Ectodermal cell (in vitro differentiated cells): Measurements from ENCODE around the gene SLC39A12.

Experiments used
- H3K27ac ChIP-seq: 2 replicates; pipeline ENCODE4 v1.7.0; 2013; ENCODE audit warnings: mild to moderate bottlenecking, low read depth, low read length; ENCODE audit not compliant: insufficient read depth, poor library complexity, severe bottlenecking
- H3K27me3 ChIP-seq: 2 replicates; pipeline ENCODE4 v1.7.0; 2013; ENCODE audit warnings: mild to moderate bottlenecking, low read length; ENCODE audit not compliant: insufficient read depth, control insufficient read depth, poor library complexity, severe bottlenecking
- H3K36me3 ChIP-seq: one replicate; pipeline ENCODE4 v1.7.0; 2013; ENCODE audit warnings: low read length; ENCODE audit not compliant: control insufficient read depth, insufficient read depth
- H3K4me1 ChIP-seq: one replicate; pipeline ENCODE4 v1.7.0; 2013; ENCODE audit warnings: low read length; ENCODE audit not compliant: control insufficient read depth, insufficient read depth
- H3K4me3 ChIP-seq: 2 replicates; pipeline ENCODE4 v1.7.0; 2013; ENCODE audit warnings: low read depth, low read length, control low read depth; ENCODE audit not compliant: insufficient read depth
- H3K9me3 ChIP-seq: 2 replicates; pipeline ENCODE4 v1.7.0; 2013; ENCODE audit warnings: mild to moderate bottlenecking, low read length, moderate library complexity; ENCODE audit not compliant: control insufficient read depth
- WGBS, 2 experiments: methylation state at CpG; one replicate each; pipeline ENCODE4 v1.1.7; 2013; ENCODE audit warnings: missing lambda C conversion rate in 2 of 2; 5-methylcytosine and 5-hydroxymethylcytosine counted together

SLC39A12 gene

GRCh38 chr10:17961551-17962422 is 10.1 kb downstream of the SLC39A12 start:
- H3K36me3 ChIP-seq: no peaks in the 10 kb centered on the region
- WGBS, 2 experiments: 95 to 97% methylated on average over 3 to 4 of the region's 4 CpGs

GRCh38 chr10:17963431-17963830 is 11.7 kb downstream of the SLC39A12 start:
- no peak overlapping the region for H3K4me3 ChIP-seq
- H3K36me3 ChIP-seq: no peaks in the 10 kb centered on the region
- H3K4me1 ChIP-seq: no peaks in the 10 kb centered on the region
- no peak overlapping the region for H3K27ac ChIP-seq
- H3K9me3 ChIP-seq: no peaks in the 10 kb centered on the region
- WGBS, 2 experiments: 92% methylated on average over 3 of the region's 3 CpGs
- no peaks in the 10 kb centered on the region for H3K27me3 ChIP-seq

More at GRCh38 chr10:17961551-17962422, 10.1 kb downstream of the SLC39A12 start:
- H3K27me3 ChIP-seq: no peaks in the 10 kb centered on the region
- H3K9me3 ChIP-seq: no peaks in the 10 kb centered on the region
- H3K4me3 ChIP-seq: no peak overlapping the region
- H3K4me1 ChIP-seq: no peaks in the 10 kb centered on the region
- H3K27ac ChIP-seq: no peak overlapping the region

DNA sequence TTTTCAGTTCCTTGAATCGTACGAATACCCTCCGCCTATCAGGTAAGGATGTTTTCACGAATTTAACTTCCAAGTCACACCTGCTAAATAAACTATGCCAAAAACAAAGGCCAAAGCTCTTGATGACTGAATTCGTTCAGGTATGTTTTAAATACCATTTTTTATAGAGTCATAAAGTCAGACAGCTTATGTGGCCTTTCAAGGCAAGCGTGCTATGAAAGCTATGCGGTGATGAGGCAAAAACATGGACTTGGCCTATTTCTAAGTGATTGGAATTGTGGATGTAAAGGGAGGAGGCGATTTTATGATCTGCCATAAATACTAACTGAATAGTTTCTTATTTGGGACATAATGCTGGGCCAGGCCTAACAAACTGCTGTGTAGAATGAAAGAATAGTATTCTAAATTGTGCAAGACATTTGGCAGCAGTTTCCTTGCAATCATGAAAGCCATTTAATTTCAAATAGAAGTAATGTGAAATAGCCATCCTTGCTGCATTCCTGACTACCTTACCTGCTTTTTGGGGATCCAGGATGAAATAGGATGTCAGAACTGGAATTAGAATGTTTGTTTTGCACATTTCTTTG is 14.0 kb downstream of the SLC39A12 start:
- WGBS, 2 experiments: 90 to 92% methylated on average over 8 of the region's 8 CpGs
- H3K27me3 ChIP-seq: no peaks in the 10 kb centered on the region
- no peaks in the 10 kb centered on the region for H3K36me3 ChIP-seq
- H3K27ac ChIP-seq: no peak overlapping the region
- H3K9me3 ChIP-seq: no peaks in the 10 kb centered on the region
- H3K4me3 ChIP-seq: no peak overlapping the region
- H3K4me1 ChIP-seq: no peaks in the 10 kb centered on the region

GRCh38 chr10:17974505-17974904 is 22.8 kb downstream of the SLC39A12 start:
- Histone ChIP-seq H3K4me1 (no peaks in the 10 kb centered on the region), H3K36me3 (no peaks in the 10 kb centered on the region), H3K27me3 (no peaks in the 10 kb centered on the region), H3K9me3 (no peaks in the 10 kb centered on the region), H3K27ac (no peak overlapping the region), H3K4me3 (no peak overlapping the region)
- 89 to 93% methylated on average over 3 of the region's 3 CpGs for WGBS, 2 experiments

GRCh38 chr10:17980846-17981565 is 29.3 kb downstream of the SLC39A12 start:
- Histone ChIP-seq H3K4me3 (no peak overlapping the region), H3K36me3 (no peaks in the 10 kb centered on the region), H3K4me1 (no peaks in the 10 kb centered on the region), H3K27me3 (no peaks in the 10 kb centered on the region), H3K9me3 (no peaks in the 10 kb centered on the region), H3K27ac (no peak overlapping the region)
- WGBS, 2 experiments: 79 to 88% methylated on average over 6 of the region's 6 CpGs

- Histone ChIP-seq H3K9me3 (no peaks in the 10 kb centered on the region), H3K27me3 (no peaks in the 10 kb centered on the region), H3K4me3 (no peak overlapping the region), H3K36me3 (no peaks in the 10 kb centered on the region), H3K27ac (no peak overlapping the region), H3K4me1 (no peaks in the 10 kb centered on the region)
- WGBS, 2 experiments: no CpG with 5 or more reads among the region's 1 CpG
Measured at GRCh38 chr10:17981766-17982380, 30.2 kb downstream of the SLC39A12 start.

DNA sequence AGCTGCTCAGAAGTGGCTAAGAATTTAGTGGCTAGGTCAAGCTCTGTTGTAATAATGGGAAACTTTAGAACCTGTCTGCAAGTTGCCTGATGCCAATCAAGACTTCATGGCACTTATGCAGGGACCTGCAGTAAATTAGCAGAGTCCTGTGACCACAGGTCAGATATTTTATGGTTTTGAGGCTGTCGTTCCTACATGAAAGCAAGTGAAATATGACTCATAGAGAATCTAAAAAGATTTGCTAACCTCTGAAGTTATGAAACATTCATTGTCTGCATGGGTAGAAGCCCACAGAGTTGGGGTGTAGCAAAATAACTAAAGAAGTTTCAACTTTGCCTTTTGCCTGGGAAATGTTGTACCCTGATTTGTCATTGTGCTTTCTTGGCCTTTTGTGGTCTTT is 32.3 kb downstream of the SLC39A12 start:
- WGBS, 2 experiments: 92 to 94% methylated on average over 1 of the region's 1 CpG
- no peaks in the 10 kb centered on the region for H3K9me3 ChIP-seq
- no peak overlapping the region for H3K4me3 ChIP-seq
- H3K36me3 ChIP-seq: no peaks in the 10 kb centered on the region
- no peak overlapping the region for H3K27ac ChIP-seq
- no peaks in the 10 kb centered on the region for H3K27me3 ChIP-seq
- no peaks in the 10 kb centered on the region for H3K4me1 ChIP-seq

- Histone ChIP-seq H3K27ac (no peak overlapping the region), H3K9me3 (no peaks in the 10 kb centered on the region), H3K27me3 (no peaks in the 10 kb centered on the region), H3K4me3 (no peak overlapping the region), H3K36me3 (no peaks in the 10 kb centered on the region), H3K4me1 (no peaks in the 10 kb centered on the region)
- 100% methylated on average over 2 of the region's 4 CpGs; no CpG with 5 or more reads in 1 of the 2 experiments for WGBS, 2 experiments
Measured at GRCh38 chr10:17984563-17984962, 32.8 kb downstream of the SLC39A12 start.

DNA sequence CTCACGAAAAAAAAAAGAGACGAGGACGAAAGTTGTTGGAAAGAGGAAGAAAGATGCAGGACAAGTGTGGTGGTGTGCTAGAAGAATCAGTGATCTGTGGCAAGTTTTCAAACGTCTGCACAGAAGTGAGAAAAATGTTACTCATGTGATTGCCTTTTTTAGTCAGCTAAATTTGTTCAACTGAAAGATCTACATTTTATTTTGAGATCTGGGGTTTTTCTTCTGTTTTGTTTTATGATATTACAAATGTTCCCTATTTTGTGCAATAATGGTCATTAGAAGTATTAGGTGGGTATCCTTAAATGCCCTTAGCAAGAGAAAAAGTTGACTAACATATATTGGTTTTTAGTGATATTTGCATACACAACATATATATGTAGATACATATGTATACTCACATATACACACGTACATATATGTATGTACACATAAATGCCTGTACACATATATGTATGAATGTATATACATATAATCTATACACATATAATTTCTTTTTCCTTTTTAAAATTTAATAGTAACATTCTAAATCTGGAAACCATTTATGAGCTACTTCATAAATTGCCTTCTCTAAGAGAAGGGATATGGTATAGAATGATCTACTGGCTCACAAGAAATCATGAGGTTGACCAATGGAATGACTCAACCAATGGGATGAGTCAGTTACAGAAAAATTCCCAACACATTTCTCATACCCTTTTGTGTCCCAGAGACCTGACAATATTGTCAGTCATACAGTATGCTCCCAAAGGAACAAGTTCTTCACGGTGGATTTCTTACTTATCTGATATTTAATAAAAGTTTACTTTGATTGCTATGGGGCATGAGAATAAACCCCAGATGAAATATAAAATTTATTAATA is 38.4 kb downstream of the SLC39A12 start:
- WGBS, 2 experiments: 94% methylated on average over 4 of the region's 6 CpGs
- no peaks in the 10 kb centered on the region for H3K4me1 ChIP-seq
- no peak overlapping the region for H3K27ac ChIP-seq
- no peaks in the 10 kb centered on the region for H3K36me3 ChIP-seq
- H3K4me3 ChIP-seq: no peak overlapping the region
- H3K27me3 ChIP-seq: no peaks in the 10 kb centered on the region
- H3K9me3 ChIP-seq: no peaks in the 10 kb centered on the region
